Measurements from ENCODE around the gene GRAMD1C. TPM values are rescaled to one million over a fixed set of nuclear protein-coding genes. Genes with fewer than 3 reads are reported as not detected.
A peak's percentile ranks its signal among the peaks of the same experiment; 100 is the strongest.

GRAMD1C gene
- 14.3 TPM for total RNA-seq
- polyA plus RNA-seq, result 2.3 TPM

DNA sequence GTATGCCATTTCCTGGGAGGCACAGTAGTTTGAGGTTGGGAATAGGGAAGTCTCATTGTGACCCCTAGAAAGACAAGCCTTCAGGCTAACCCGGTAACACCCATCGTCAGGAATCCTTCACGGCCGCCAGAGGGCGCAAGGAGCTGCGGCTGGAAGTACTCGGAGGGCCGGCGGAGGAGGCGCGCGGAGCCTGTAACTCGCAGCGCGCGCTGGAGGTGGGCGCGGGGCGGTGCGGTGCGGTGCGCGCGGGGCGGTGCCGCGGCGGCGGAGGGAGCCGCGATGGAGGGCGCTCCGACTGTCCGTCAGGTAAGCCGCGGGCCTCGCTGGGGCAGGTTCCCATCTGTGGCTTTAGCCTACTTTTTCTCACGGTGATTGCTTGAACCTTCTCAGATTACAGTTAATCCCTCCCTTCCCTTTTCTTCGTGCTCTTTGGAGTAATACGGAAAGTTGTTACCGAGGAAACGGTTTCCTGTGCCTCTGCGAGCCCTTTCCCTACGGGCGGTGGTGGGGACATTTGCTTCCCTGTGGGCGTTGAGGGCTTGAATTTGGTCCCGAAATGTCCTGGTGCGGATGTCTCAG lies at the start of gene GRAMD1C:
TSS of gene GRAMD1C (plus strand) at position 158 of the 579 bp plus-strand sequence. CDS start at position 280, 122 bp downstream.
- peak; percentile 68 for DNase-seq (ENCODE audit: extremely low spot score)
- Histone ChIP-seq H3K36me3 (ENCODE audit: insufficient read depth) (no peaks in the 10 kb centered on the region), H3K4me3 (ENCODE audit: low read depth, low read length) (peak within 1 kb of the TSS; percentile 59), H3K27ac (ENCODE audit: low read depth) (no peak within 1 kb of the TSS), H3K4me1 (ENCODE audit: insufficient read depth) (no peaks in the 10 kb centered on the region)
- under 1% methylated on average over 48 of the region's 48 CpGs for WGBS

DNA sequence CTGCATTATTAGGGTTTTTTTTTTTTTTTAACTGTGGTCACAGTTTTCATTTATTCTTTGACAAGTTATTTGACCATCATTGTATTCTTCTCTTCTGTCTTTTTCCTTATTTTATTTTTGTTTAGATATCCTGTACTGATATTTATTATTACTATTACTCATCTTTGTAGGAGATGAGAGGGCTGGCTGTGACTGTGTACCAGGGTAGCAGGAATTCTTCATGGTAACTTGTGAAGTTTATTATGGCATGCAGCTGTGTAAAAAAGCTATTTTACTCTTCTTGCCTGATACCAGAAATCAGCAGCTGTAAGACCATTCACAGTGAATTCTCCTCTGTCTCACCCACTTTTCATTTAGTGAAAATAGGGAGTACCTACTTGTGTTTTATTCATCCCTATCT lies 47.2 kb upstream of the GRAMD1C start:
- peaks cover 1% of the 10 kb centered on the region for H3K36me3 ChIP-seq (ENCODE audit: insufficient read depth)
- DNase-seq (ENCODE audit: extremely low spot score), result no peak
- no peak overlapping the region for H3K27ac ChIP-seq (ENCODE audit: low read depth)
- no peaks in the 10 kb centered on the region for H3K4me1 ChIP-seq (ENCODE audit: insufficient read depth)
- H3K4me3 ChIP-seq (ENCODE audit: low read depth, low read length), result no peak overlapping the region

DNA sequence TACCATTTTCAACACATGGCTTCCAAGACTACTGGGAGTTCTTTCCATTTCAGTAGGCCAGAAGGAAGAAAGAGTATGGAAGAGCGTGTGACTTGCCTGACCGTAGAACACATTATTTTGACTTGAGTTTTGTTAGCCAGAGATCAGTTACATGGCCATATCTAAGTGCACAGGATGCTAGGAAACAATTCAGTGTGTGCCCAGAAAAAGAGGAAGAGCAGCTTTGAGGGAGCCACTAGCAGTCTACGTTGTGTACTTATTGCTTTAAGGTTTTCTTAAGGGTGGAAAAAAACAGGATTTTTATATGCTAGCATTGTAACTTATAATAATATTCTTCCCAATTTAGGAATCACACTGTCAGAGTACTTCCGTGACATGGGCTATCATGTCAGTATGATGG lies 44.1 kb upstream of the GRAMD1C start:
- DNase-seq (ENCODE audit: extremely low spot score), result no peak
- peaks cover 1% of the 10 kb centered on the region for H3K36me3 ChIP-seq (ENCODE audit: insufficient read depth)
- H3K27ac ChIP-seq (ENCODE audit: low read depth), result no peak overlapping the region
- no peaks in the 10 kb centered on the region for H3K4me1 ChIP-seq (ENCODE audit: insufficient read depth)
- 93% methylated on average over 4 of the region's 4 CpGs for WGBS
- no peak overlapping the region for H3K4me3 ChIP-seq (ENCODE audit: low read depth, low read length)

DNA sequence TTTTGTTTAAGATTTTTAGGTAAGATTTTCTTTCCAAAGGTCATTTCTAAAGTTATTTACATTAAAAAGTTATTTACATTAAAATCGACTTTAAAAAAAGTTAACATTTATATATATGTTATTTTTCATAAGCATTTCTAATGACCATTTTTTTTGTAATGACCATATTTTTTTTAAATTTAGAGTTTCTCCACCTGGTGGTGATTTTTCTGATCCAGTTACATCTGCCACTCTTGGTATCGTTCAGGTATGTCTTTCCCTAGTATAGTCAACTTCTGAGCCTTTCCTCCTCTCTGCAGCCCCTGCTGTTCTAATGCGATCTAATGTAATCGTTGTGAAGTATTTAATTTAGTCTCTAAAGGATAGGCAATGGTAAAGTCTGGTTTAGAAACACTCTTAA lies 42.9 kb upstream of the GRAMD1C start:
- H3K36me3 ChIP-seq (ENCODE audit: insufficient read depth), result peaks cover 1% of the 10 kb centered on the region
- H3K27ac ChIP-seq (ENCODE audit: low read depth), result no peak overlapping the region
- no peak overlapping the region for H3K4me3 ChIP-seq (ENCODE audit: low read depth, low read length)
- H3K4me1 ChIP-seq (ENCODE audit: insufficient read depth), result no peaks in the 10 kb centered on the region
- 84% methylated on average over 4 of the region's 4 CpGs for WGBS
- no peak for DNase-seq (ENCODE audit: extremely low spot score)

DNA sequence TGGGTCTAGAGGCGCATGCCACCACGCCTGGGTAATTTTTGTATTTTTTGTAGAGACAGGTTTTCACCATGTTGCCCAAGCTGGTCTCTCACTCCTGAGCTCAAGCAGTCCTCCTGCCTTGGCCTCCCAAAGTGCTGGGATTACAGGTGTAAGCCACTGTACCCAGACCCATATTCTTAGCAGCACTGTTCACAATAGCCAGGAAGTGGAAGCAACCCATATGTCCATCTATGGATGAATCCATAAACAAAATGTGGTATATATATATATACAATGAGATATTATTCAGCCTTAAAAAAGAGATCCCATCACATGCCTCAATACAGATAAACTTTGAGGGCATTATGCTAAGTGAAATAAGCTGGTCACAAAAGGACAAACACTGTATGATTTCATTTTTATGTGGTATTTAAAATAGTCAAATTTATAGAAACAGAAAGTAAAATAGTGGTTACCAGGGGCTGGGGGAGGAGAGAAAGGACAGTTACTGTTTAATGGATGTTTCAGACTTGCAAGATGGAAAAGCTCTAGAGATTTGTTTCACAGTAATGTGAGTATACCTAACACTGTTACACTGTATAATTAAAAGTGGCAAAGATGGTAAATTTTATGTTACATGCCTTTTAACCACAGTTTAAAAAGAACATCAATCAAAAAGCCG lies 35.7 kb upstream of the GRAMD1C start:
- Histone ChIP-seq H3K4me1 (ENCODE audit: insufficient read depth) (no peaks in the 10 kb centered on the region), H3K4me3 (ENCODE audit: low read depth, low read length) (no peak overlapping the region), H3K36me3 (ENCODE audit: insufficient read depth) (no peaks in the 10 kb centered on the region), H3K27ac (ENCODE audit: low read depth) (no peak overlapping the region)
- 98% methylated on average over 3 of the region's 3 CpGs for WGBS
- DNase-seq (ENCODE audit: extremely low spot score), result no peak

DNA sequence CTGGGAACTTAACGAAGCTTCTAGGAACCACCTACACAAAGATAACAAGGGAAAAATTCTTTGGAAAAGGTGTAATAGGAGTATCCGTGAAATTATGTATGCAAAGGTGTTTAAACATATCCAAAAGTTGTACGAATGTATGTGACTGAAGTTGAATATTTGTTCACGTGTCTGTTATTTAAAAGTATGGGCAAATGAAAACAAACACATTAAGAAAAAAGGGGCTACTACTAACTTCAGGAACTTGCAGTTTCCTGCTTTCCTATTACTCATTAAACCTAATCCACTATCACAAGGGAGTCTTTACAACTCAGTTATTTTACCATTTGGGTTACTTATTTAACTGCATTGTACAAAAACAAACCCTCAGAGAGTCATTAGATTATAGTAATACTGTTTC lies 33.9 kb upstream of the GRAMD1C start:
- DNase-seq (ENCODE audit: extremely low spot score), result no peak
- no peaks in the 10 kb centered on the region for H3K36me3 ChIP-seq (ENCODE audit: insufficient read depth)
- 79% methylated on average over 4 of the region's 4 CpGs for WGBS
- no peak overlapping the region for H3K27ac ChIP-seq (ENCODE audit: low read depth)
- H3K4me3 ChIP-seq (ENCODE audit: low read depth, low read length), result no peak overlapping the region
- H3K4me1 ChIP-seq (ENCODE audit: insufficient read depth), result no peaks in the 10 kb centered on the region

GRCh38 chr3:113805249-113805648 lies 33.3 kb upstream of the GRAMD1C start:
- no peak for DNase-seq (ENCODE audit: extremely low spot score)
- 83% methylated on average over 3 of the region's 3 CpGs for WGBS
- Histone ChIP-seq H3K4me1 (ENCODE audit: insufficient read depth) (no peaks in the 10 kb centered on the region), H3K27ac (ENCODE audit: low read depth) (no peak overlapping the region), H3K4me3 (ENCODE audit: low read depth, low read length) (no peak overlapping the region), H3K36me3 (ENCODE audit: insufficient read depth) (no peaks in the 10 kb centered on the region)

DNA sequence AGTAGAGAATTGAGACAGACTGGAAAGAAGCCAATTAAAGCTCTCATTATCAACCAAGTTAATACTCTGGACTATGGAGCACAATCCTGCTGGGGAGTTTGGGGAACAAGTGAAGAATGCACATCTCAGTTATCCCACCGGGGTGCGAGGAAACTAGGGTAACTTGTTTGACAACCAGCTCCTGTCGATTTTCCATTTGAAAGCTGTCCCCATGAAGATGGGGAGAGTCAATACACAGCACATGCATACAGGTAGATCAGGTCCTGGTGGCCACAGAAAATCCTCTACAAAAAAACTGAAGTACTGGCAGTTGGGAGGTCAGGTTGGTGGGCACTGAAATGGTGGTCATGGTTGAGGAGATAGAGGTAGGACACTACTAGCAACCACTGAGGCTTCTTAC lies 25.7 kb upstream of the GRAMD1C start:
- H3K4me1 ChIP-seq (ENCODE audit: insufficient read depth), result no peaks in the 10 kb centered on the region
- DNase-seq (ENCODE audit: extremely low spot score), result no peak
- 78% methylated on average over 3 of the region's 3 CpGs for whole genome bisulfite sequencing
- H3K4me3 ChIP-seq (ENCODE audit: low read depth, low read length), result no peak overlapping the region
- no peak overlapping the region for H3K27ac ChIP-seq (ENCODE audit: low read depth)
- H3K36me3 ChIP-seq (ENCODE audit: insufficient read depth), result peaks cover 2% of the 10 kb centered on the region

DNA sequence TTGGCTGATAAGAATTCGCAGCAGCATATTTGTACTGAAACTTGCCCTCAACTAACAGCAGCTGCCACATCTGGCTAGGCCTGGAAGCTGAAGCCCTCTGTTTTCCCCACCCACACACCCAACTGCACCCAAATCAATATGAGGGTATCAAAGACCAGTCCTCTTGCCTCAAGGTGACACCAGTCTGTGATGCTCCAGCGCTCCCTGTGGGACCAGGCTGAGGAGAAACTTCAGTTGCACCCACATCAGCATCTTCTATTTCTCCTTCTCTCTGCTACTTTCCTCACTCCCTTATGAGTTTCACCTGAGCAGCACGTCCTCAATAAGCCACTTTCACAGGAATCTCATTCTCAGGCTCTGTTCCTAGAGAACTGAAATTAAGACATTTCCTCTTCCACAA lies 18.7 kb upstream of the GRAMD1C start:
- no peak for DNase-seq (ENCODE audit: extremely low spot score)
- Histone ChIP-seq H3K27ac (ENCODE audit: low read depth) (no peak overlapping the region), H3K4me3 (ENCODE audit: low read depth, low read length) (no peak overlapping the region), H3K4me1 (ENCODE audit: insufficient read depth) (no peaks in the 10 kb centered on the region), H3K36me3 (ENCODE audit: insufficient read depth) (no peaks in the 10 kb centered on the region)
- WGBS, result 71% methylated on average over 3 of the region's 3 CpGs

DNA sequence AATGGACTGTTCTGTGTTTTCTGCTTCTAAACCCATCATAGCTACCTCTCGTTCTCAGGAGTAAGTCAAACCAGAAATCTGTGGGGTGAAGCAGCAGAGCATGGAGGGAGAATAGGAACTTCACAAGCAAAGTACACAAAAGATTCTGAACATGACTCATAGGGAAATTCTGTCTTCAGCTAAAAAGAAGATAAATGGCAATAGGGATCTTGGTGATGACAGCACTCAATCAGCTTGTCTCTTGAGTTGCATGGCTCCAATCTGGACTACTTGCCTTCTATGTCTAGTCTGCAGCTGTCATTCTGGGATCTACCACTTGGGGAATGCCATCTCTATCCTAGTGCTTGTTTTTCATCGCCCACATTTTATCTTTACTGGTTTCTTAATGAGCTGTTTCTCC lies 13.5 kb upstream of the GRAMD1C start:
- Histone ChIP-seq H3K4me3 (ENCODE audit: low read depth, low read length) (no peak overlapping the region), H3K36me3 (ENCODE audit: insufficient read depth) (no peaks in the 10 kb centered on the region), H3K4me1 (ENCODE audit: insufficient read depth) (no peaks in the 10 kb centered on the region), H3K27ac (ENCODE audit: low read depth) (no peak overlapping the region)
- WGBS, result 74% methylated on average over 2 of the region's 2 CpGs
- no peak for DNase-seq (ENCODE audit: extremely low spot score)

DNA sequence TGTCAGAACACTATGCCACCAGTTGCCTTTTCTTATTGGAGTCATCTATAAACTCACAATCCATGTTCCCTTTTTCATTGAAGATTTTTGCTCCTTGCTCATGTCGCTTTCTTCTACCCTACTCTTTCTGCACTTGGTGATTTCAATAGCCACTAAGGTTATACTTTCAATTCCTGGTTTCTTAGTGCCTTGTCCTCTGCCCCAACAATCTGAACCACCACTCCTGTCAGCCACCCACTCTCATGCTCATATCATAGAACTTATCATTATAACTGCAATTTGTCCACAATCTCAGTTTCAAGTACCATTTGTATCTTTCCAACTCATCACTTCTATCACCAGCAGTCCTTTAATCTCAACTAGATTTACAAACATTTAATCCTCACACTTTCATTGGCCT lies 10.0 kb upstream of the GRAMD1C start:
- Histone ChIP-seq H3K36me3 (ENCODE audit: insufficient read depth) (no peaks in the 10 kb centered on the region), H3K4me1 (ENCODE audit: insufficient read depth) (no peaks in the 10 kb centered on the region), H3K27ac (ENCODE audit: low read depth) (no peak overlapping the region), H3K4me3 (ENCODE audit: low read depth, low read length) (no peak overlapping the region)
- no peak for DNase-seq (ENCODE audit: extremely low spot score)
- WGBS, result 85% methylated on average over 1 of the region's 1 CpG

- Histone ChIP-seq H3K27ac (ENCODE audit: low read depth) (no peak overlapping the region), H3K4me3 (ENCODE audit: low read depth, low read length) (no peak overlapping the region), H3K4me1 (ENCODE audit: insufficient read depth) (no peaks in the 10 kb centered on the region), H3K36me3 (ENCODE audit: insufficient read depth) (no peaks in the 10 kb centered on the region)
- no peak for DNase-seq (ENCODE audit: extremely low spot score)
- 84% methylated on average over 10 of the region's 10 CpGs for WGBS
These were observed 8.8 kb upstream of the GRAMD1C start for GRCh38 chr3:113829576-113830354.

DNA sequence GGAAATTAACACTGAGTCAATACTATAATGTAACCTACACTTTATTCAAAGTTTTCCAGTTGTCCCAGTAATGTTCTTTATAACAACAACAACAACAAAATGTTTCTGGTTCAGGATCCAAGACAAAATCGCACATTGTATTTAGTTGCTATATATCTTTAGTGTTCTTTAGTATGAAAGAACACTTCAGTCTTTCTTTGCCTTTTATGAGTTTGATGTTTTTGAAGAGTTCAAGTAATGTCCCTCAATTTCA lies 7.6 kb upstream of the GRAMD1C start:
- Histone ChIP-seq H3K27ac (ENCODE audit: low read depth) (no peak overlapping the region), H3K36me3 (ENCODE audit: insufficient read depth) (no peaks in the 10 kb centered on the region), H3K4me3 (ENCODE audit: low read depth, low read length) (no peak overlapping the region), H3K4me1 (ENCODE audit: insufficient read depth) (no peaks in the 10 kb centered on the region)
- 0% methylated on average over 1 of the region's 1 CpG for WGBS
- no peak for DNase-seq (ENCODE audit: extremely low spot score)

- no peaks in the 10 kb centered on the region for H3K36me3 ChIP-seq (ENCODE audit: insufficient read depth)
- no peak overlapping the region for H3K27ac ChIP-seq (ENCODE audit: low read depth)
- 83% methylated on average over 5 of the region's 5 CpGs for WGBS
- H3K4me1 ChIP-seq (ENCODE audit: insufficient read depth), result no peaks in the 10 kb centered on the region
- DNase-seq (ENCODE audit: extremely low spot score), result no peak
- no peak overlapping the region for H3K4me3 ChIP-seq (ENCODE audit: low read depth, low read length)
These were observed 6.0 kb upstream of the GRAMD1C start for GRCh38 chr3:113832477-113833164.
